Left ventricle myocardium inferior (tissue), 1 donor: ENCODE measurements around the gene ZNRF2. TPM values are rescaled to one million over a fixed set of nuclear protein-coding genes. Genes with fewer than 3 reads are reported as not detected.

Experiments
- DNase-seq: peaks from one replicate; pipeline ENCODE4 v3.0.0-alpha.2; 2020
- H3K27ac ChIP-seq: fragments of 200-600 bp; replicated peaks from 2 replicates; pipeline ENCODE4 v1.8.0; 2021
- H3K27me3 ChIP-seq: fragments of 200-600 bp; 2 replicates; pipeline ENCODE4 v1.8.0; 2021; ENCODE audit warnings: low read depth
- H3K36me3 ChIP-seq: fragments of 200-600 bp; 2 replicates; pipeline ENCODE4 v1.8.0; 2021
- H3K4me1 ChIP-seq: fragments of 200-600 bp; 2 replicates; pipeline ENCODE4 v1.8.0; 2021
- H3K4me3 ChIP-seq: fragments of 200-600 bp; 2 replicates; pipeline ENCODE4 v1.8.0; 2021; ENCODE audit warnings: mild to moderate bottlenecking, moderate library complexity
- H3K9me3 ChIP-seq: fragments of 200-600 bp; replicated peaks from 2 replicates; pipeline ENCODE4 v1.8.0; 2021
- intact Hi-C: fragments of 100-400 bp; cut with micrococcal nuclease; formaldehyde crosslinking; loops from one replicate; pipeline ENCODE4 v1.11.0; 2022
- total RNA-seq: library from RNA; stranded (reverse); fragmentation: NEBNext Ultra II Directional; extraction: Animal tissue kit (Norgen Biotek cat#: 25700); gene quantifications from one replicate; pipeline ENCODE4 v1.2.1, GENCODE V29; 2021
- TF ChIP-seq, protein P1 (sequence below): fragments of 200-600 bp; IDR thresholded peaks from 2 replicates; pipeline ENCODE4 v1.8.0; 2021; ENCODE audit warnings: antibody characterized with exemption, mild to moderate bottlenecking, borderline replicate concordance
- donor health status: DM: no; HTN: yes; CAD: no; lungs with severe emphysema.

Gene ZNRF2
- total RNA-seq, 1 donor from 2014 or later, result 10.9 TPM

DNA sequence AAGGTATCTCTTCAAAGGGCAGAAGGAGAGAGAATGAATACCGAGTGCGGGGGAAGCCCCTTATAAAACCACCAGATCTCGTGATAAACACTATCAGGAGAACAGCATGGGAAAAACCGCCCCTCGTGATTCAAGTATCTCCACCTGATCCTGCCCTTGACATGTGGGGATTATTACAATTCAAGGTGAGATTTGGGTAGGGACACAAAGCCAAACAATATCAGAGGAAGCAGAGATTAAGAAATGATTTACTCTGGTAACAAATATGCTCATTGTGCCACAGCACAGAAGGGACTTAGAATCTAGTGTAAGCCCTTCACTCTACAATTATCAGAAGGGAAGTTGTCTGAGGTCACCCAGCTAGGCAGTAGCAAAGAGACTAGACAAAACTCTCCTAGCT lies 40.1 kb upstream of the ZNRF2 start:
- intact Hi-C loops, result no loop called here
- no peaks in the 10 kb centered on the region for H3K9me3 ChIP-seq
- DNase-seq, result no peak
- no peak overlapping the region for H3K4me3 ChIP-seq
- H3K4me1 ChIP-seq, result peaks cover 29% of the 10 kb centered on the region
- H3K27me3 ChIP-seq, result peaks cover 9% of the 10 kb centered on the region
- TF ChIP-seq, protein P1, sequence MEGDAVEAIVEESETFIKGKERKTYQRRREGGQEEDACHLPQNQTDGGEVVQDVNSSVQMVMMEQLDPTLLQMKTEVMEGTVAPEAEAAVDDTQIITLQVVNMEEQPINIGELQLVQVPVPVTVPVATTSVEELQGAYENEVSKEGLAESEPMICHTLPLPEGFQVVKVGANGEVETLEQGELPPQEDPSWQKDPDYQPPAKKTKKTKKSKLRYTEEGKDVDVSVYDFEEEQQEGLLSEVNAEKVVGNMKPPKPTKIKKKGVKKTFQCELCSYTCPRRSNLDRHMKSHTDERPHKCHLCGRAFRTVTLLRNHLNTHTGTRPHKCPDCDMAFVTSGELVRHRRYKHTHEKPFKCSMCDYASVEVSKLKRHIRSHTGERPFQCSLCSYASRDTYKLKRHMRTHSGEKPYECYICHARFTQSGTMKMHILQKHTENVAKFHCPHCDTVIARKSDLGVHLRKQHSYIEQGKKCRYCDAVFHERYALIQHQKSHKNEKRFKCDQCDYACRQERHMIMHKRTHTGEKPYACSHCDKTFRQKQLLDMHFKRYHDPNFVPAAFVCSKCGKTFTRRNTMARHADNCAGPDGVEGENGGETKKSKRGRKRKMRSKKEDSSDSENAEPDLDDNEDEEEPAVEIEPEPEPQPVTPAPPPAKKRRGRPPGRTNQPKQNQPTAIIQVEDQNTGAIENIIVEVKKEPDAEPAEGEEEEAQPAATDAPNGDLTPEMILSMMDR, result no peak
- no peak overlapping the region for H3K27ac ChIP-seq
- no peaks in the 10 kb centered on the region for H3K36me3 ChIP-seq

DNA sequence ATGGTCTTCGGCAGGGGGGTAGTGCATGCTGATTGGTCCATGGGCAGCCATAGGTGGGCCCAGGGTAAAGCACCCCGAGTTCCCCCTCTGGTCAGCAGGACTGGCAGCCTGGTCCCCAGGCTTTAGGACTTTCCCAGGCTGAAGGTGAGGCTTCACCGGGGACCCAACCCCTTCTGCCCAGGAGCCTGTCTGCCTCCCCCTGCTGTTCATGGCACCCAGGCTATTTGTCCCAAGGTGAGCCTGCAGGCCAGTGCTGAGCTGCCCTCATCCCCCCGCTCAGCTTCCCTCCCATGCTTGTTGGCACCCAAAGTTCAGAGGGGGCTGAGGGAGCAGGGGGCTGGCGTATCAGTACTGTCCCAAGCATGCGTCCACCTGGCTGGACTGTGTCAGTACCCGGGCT lies 38.5 kb upstream of the ZNRF2 start:
- Histone ChIP-seq H3K36me3 (no peaks in the 10 kb centered on the region), H3K4me3 (no peak overlapping the region), H3K9me3 (no peaks in the 10 kb centered on the region), H3K4me1 (peaks cover 19% of the 10 kb centered on the region), H3K27ac (no peak overlapping the region), H3K27me3 (peaks cover 9% of the 10 kb centered on the region)
- no peak for DNase-seq
- TF ChIP-seq, protein P1, result no peak
- intact Hi-C loops, result no loop called here

DNA sequence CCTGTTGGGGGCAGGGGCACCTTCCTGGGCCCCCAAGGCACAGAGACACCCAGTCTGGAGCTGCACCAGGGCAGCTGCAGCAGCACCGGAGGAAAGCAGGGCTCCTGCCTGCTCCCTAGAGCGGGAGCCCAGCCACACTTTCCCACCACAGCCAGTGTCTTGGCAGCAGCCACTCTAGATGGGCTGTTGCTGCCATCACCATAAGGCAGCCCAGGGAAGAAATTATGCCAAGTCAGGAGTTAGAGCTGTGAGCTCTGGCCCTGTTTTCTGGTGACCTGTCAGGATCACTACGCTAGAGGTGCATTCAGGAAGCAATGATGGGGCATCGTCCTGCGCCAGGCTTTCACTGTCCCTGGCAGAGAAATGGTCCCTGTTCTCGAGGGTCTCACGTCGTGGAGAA lies 38.0 kb upstream of the ZNRF2 start:
- intact Hi-C loops, result no loop called here
- H3K4me1 ChIP-seq, result peaks cover 16% of the 10 kb centered on the region

DNA sequence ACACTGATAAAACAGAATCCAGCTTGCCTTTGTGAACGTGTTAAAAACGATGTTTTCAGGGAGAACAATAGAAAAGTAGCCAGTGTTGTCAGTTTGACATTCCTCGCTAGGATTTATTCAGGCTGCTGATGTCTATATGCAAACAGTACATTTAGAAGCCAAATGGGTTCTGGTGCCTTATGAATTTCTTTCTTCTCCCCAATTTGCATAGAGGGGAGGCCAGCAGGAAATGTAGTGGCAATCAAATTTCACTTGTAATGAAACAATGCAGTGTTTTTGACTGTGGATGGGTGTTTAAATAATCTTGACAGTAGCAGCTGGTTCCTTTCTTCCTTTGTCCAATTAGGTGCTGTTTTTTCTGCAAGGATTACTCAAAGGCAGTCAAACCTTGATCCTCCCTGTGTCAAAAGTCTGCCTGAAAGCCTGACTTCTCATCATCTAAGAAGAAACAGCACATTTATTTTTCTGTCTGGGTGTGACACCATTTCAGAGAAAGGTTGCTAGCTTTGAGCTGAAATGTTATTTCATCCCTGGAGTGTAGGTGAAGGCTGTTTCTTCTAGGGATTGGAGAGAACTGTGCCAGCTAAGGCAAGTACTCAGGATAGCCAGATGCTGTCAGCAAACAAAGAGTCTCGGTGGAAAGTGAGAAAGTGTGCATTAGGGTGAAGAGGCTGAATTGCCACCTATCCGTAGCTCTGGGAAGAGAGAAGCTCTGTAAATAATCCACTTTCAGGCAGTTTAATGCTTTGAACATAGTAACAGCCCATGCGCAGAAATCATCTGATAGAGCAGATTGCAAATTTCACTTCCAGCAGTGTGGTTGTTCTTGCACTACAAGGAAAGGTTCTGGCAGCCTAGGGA lies 36.6 kb upstream of the ZNRF2 start:
- TF ChIP-seq, protein P1, result no peak
- intact Hi-C loops, result no loop called here
- no peak overlapping the region for H3K27ac ChIP-seq
- H3K36me3 ChIP-seq, result no peaks in the 10 kb centered on the region
- peaks cover 9% of the 10 kb centered on the region for H3K27me3 ChIP-seq
- H3K4me3 ChIP-seq, result no peak overlapping the region
- no peak for DNase-seq
- H3K9me3 ChIP-seq, result no peaks in the 10 kb centered on the region
- peaks cover 15% of the 10 kb centered on the region for H3K4me1 ChIP-seq

More for the DNA sequence above, 38.0 kb upstream of the ZNRF2 start:
- Histone ChIP-seq H3K4me3 (no peak overlapping the region), H3K36me3 (no peaks in the 10 kb centered on the region), H3K27me3 (peaks cover 9% of the 10 kb centered on the region), H3K27ac (no peak overlapping the region), H3K9me3 (no peaks in the 10 kb centered on the region)
- TF ChIP-seq, protein P1, result no peak
- DNase-seq, result no peak

DNA sequence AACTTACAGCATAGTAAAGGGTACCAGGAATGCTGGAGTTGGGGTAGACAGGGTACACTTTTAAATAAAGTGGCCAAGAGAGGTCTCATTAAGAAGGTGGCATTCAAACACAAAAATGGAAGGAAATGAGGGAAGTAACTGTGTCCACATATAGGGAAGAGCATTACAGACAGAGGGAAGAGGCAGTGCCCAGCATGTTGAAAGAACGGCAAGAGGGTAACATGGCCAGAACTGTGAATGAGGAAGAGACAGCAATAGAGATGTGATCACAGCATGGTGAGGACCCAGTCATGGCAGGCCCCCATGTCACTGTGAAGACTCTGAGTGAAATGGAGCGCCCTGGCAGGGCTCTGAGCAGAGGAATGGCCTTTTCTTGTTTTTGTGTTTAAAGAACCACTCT lies 35.1 kb upstream of the ZNRF2 start:
- Histone ChIP-seq H3K4me1 (peaks cover 28% of the 10 kb centered on the region), H3K4me3 (no peak overlapping the region), H3K9me3 (no peaks in the 10 kb centered on the region), H3K36me3 (no peaks in the 10 kb centered on the region), H3K27ac (no peak overlapping the region), H3K27me3 (peaks cover 9% of the 10 kb centered on the region)
- intact Hi-C loops, result no loop called here
- no peak for DNase-seq
- TF ChIP-seq, protein P1, result no peak
